Erythroblast (primary cell): ENCODE measurements around the gene GDF7.

Experiments used
- GATA1 ChIP-seq: IDR thresholded peaks from 2 replicates; pipeline ENCODE4 v1.6.1; 2011; ENCODE audit warnings: low read depth, mild to moderate bottlenecking, control low read depth, low read length, moderate library complexity
- POLR2A ChIP-seq: IDR thresholded peaks from 2 replicates; pipeline ENCODE4 v1.6.1; 2011; ENCODE audit warnings: mild to moderate bottlenecking, low read length

DNA sequence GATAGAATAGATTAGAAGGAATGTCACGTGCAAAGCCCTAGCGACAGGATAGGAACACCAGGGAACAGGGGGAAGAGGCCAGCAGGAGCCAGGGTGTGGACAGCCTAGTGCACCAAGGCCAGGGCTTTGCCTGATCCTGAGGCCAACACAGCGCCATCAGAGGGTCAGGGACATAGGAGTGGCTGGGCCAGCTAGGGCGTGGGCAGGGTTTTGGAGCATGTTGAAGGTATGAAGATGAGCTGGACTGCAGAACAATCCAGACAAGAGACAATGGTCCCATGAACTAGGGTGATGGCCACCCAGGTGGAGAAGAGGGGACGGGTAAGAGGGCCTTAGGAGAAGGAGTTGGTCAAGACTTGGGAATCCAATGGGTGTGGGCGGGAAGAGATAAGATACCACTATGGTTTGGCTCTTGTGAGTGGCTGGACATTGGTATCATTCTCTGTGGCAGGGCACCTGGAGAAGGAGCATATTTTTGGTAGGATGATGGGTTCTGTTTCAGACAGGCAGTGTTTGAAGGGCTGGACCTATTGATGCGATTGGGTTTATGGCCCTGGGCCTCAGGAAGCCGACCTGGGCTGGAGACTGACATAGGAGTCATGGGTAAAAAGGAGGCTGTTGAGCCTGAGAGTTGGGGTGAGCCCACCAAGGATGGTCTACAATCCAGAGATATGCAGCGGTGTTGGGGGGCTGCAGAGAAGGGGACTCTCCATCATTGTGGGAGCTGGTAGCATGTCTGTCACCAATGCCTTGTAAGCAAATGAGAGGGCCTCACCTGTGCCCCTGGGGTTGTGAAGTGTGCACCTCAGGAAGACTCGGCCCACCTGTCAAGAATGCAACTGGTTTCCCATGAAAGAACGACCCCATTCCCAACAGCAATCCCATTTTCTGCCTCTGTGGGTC is 14.0 kb upstream of the GDF7 start:
- TF ChIP-seq POLR2A (no peak), GATA1 (no peak)
